ENCODE data around the gene MCTP2. TPM values are rescaled to one million over a fixed set of nuclear protein-coding genes. Genes with fewer than 3 reads are reported as not detected.

The MCTP2 gene
- total and polyA plus RNA-seq, 9 of the 15 experiments (the other 6 are each of a cell fraction or from before 2014, with no cell fraction given) = 0.07 TPM; not detected in 8

DNA sequence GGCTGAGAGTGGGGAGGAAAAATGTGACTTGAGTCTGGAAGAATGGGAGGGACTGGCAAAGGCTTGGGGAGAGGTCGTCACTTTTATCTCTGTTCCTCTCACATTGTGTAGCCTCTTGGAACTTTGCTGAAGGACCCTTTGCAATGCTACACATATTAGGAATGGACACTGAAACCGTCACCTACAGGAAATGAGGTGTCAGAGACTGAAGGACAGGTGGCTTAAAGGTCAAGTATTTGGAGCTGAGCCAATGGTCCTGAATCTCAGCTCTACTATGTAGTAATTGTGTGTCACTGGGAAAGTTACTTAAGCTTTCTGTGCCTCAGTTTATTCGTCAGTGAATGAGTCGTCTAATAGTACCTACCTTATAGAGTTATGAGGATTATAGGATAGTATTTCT lies 14.7 kb downstream of the MCTP2 start:
- ATAC-seq (no peak), FAIRE-seq (no peak), DNase-seq (ENCODE audit: extremely low read depth in 1 of 4, low spot score in 3 of 4) (no peak)
- no peaks in the 10 kb centered on the region for H3K27me3 ChIP-seq (ENCODE audit: control insufficient read depth in 2 of 2, insufficient read depth in 2 of 2, low read length in 2 of 2)
- H4K20me1 ChIP-seq (replicated peaks; ENCODE audit: control insufficient read depth, insufficient read depth, low read length) = no peaks in the 10 kb centered on the region
- H3K9me3 ChIP-seq (replicated peaks; ENCODE audit: control insufficient read depth, insufficient read depth, low read depth, low read length) = peaks cover 3% of the 10 kb centered on the region
- ChIA-PET POLR2A (no interaction called here), CTCF (ENCODE audit: low intra/inter-chr PET ratio) (no interaction called here)
- no TSS peak for BruUV-seq (replicated peaks)
- H3K27ac ChIP-seq (ENCODE audit: extremely low read depth, low read depth, low read length) = no peak overlapping the region
- in situ Hi-C loops (cut with MboI) (no loop called here), intact Hi-C loops (cut with micrococcal nuclease) (no loop called here)
- H3K4me3 ChIP-seq = no peak overlapping the region
- no peaks in the 10 kb centered on the region for H3K4me1 ChIP-seq (replicated peaks in 1 of 2; ENCODE audit: control insufficient read depth in 2 of 2, insufficient read depth in 2 of 2, low read length in 2 of 2)
- H3K4me2 ChIP-seq (ENCODE audit: insufficient read depth, low read length) = no peak overlapping the region
- no peaks in the 10 kb centered on the region for H3K79me2 ChIP-seq (ENCODE audit: control insufficient read depth, insufficient read depth, low read length)
- no peaks in the 10 kb centered on the region for H3K9me1 ChIP-seq (ENCODE audit: control insufficient read depth, insufficient read depth, low read length)
- H3K36me3 ChIP-seq (ENCODE audit: control insufficient read depth, insufficient read depth, low read length) = no peaks in the 10 kb centered on the region
- WGBS (ENCODE audit: insufficient coverage, low coverage, missing lambda C conversion rate) = 0% methylated on average over 4 of the region's 4 CpGs
- no peak overlapping the region for H3K9ac ChIP-seq (ENCODE audit: insufficient read depth in 1 of 2, low read depth in 2 of 2, low read length in 2 of 2)
- H2AFZ ChIP-seq (ENCODE audit: low read depth, low read length) = no peak overlapping the region
- TF ChIP-seq ZNF239 (CRISPR knock-in tag; IDR thresholded peaks at IDR 0.05) (no peak), ZFP36 (IDR thresholded peaks at IDR 0.05; ENCODE audit: low read depth, low read length, partially characterized antibody) (no peak), CBFA2T3 (IDR thresholded peaks at IDR 0.05) (no peak), ZNF140 (CRISPR knock-in tag; IDR thresholded peaks at IDR 0.05) (no peak), ZNF717 (CRISPR knock-in tag; IDR thresholded peaks at IDR 0.05) (no peak), ZNF444 (CRISPR knock-in tag; IDR thresholded peaks at IDR 0.05) (no peak), NEUROD1 (IDR thresholded peaks at IDR 0.05; ENCODE audit: borderline replicate concordance, low read depth, low read length, partially characterized antibody) (no peak), POLR2AphosphoS5 (IDR thresholded peaks at IDR 0.05; ENCODE audit: control insufficient read depth, insufficient read depth, low read depth, low read length) (no peak), ASH1L (IDR thresholded peaks at IDR 0.05; ENCODE audit: borderline replicate concordance, low read depth, partially characterized antibody) (no peak), RBM17 (IDR thresholded peaks at IDR 0.05; ENCODE audit: borderline replicate concordance, low read depth, low read length) (no peak), ZNF436 (CRISPR knock-in tag; IDR thresholded peaks at IDR 0.05) (no peak), ZNF197 (CRISPR knock-in tag; IDR thresholded peaks at IDR 0.05; ENCODE audit: low read depth) (no peak), TRIM28 (IDR thresholded peaks at IDR 0.05) (no peak)
- TF ChIP-seq, protein P1, sequence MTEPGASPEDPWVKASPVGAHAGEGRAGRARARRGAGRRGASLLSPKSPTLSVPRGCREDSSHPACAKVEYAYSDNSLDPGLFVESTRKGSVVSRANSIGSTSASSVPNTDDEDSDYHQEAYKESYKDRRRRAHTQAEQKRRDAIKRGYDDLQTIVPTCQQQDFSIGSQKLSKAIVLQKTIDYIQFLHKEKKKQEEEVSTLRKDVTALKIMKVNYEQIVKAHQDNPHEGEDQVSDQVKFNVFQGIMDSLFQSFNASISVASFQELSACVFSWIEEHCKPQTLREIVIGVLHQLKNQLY (CRISPR knock-in tag; conservative IDR thresholded peaks at IDR 0.05) = no peak
- TF ChIP-seq, protein P2, sequence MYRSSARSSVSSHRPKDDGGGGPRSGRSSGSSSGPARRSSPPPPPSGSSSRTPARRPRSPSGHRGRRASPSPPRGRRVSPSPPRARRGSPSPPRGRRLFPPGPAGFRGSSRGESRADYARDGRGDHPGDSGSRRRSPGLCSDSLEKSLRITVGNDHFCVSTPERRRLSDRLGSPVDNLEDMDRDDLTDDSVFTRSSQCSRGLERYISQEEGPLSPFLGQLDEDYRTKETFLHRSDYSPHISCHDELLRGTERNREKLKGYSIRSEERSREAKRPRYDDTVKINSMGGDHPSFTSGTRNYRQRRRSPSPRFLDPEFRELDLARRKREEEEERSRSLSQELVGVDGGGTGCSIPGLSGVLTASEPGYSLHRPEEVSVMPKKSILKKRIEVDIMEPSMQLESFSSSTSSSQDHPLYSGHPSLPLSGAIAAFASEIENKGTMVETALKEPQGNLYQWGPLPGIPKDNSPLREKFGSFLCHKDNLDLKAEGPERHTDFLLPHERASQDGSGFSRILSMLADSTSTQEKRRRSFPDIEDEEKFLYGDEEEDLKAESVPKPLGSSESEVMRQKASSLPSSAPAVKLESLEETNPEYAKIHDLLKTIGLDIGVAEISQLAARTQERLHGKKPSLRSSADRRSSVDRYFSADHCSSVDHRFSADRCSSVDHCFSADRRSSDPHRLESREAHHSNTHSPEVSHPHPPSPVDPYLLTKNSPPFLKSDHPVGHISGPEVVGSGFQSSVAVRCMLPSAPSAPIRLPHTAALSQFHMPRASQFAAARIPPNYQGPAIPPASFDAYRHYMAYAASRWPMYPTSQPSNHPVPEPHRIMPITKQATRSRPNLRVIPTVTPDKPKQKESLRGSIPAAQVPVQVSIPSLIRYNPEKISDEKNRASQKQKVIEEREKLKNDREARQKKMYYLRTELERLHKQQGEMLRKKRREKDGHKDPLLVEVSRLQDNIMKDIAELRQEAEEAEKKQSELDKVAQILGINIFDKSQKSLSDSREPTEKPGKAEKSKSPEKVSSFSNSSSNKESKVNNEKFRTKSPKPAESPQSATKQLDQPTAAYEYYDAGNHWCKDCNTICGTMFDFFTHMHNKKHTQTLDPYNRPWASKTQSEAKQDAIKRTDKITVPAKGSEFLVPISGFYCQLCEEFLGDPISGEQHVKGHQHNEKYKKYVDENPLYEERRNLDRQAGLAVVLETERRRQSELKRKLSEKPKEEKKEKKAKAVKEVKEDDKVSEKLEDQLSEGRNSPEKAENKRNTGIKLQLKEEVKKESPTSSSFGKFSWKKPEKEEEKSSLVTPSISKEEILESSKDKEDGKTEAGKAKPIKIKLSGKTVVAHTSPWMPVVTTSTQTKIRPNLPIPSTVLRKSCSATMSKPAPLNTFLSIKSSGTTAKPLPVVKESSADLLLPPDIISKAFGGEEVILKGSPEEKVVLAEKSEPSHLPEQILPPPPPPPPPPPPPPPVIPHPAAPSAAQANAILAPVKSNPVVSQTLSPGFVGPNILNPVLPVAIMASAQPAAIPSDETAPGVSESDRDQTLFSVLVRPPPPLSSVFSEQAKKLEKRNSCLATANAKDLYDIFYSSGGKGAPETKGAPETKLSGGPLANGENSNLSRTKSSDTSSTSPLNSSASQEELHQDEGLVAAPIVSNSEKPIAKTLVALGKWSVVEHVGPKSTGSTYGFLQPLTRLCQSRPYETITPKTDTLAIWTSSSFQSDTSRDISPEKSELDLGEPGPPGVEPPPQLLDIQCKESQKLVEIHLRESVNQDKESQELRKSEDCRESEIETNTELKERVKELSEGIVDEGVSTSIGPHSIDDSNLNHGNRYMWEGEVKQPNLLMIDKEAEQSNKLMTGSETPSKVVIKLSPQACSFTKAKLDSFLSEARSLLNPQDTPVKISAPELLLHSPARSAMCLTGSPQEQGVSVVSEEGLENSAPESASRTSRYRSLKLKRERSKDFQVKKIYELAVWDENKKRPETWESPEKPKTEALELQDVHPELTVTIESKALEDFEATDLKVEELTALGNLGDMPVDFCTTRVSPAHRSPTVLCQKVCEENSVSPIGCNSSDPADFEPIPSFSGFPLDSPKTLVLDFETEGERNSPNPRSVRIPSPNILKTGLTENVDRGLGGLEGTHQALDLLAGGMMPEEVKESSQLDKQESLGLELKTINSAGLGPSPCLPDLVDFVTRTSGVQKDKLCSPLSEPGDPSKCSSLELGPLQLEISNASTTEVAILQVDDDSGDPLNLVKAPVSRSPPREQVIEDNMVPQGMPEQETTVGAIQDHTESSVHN (IDR thresholded peaks at IDR 0.05; ENCODE audit: borderline replicate concordance in 1 of 2, low read depth in 1 of 2) = no peak

All from K562 (cell line).